Sigmoid colon (tissue), 7 donors: Measurements from ENCODE around the gene UNC79. TPM values are rescaled to one million over a fixed set of nuclear protein-coding genes. Genes with fewer than 3 reads are reported as not detected.
"Not testable (repeated sequence)": the region's sequence is repeated elsewhere in the genome, so short reads cannot be mapped to it uniquely, and the experiment has no call there.

ENCODE experiments used
- DNase-seq: peaks from one replicate; pipeline ENCODE4 v3.0.0-alpha.2; 2019
- H3K27ac ChIP-seq, 4 donors: fragments of 200-600 bp; sonication (generic); one replicate each; pipeline ENCODE4 v1.5.1; 2016 to 2019; ENCODE audit warnings: mild to moderate bottlenecking in 1 of 4
- H3K27me3 ChIP-seq, 3 donors: fragments of 200-600 bp; sonication (generic); one replicate each; pipeline ENCODE4 v1.5.1; 2019; ENCODE audit warnings: mild to moderate bottlenecking in 1 of 3
- H3K36me3 ChIP-seq, 4 donors: fragments of 200-600 bp; sonication (generic); one replicate each; pipeline ENCODE4 v1.5.1; 2016 to 2019
- H3K4me1 ChIP-seq, 4 donors: fragments of 200-600 bp; sonication (generic); one replicate each; pipeline ENCODE4 v1.5.1; 2017 to 2019
- H3K4me3 ChIP-seq, 4 donors: fragments of 200-600 bp; sonication (generic); one replicate each; pipeline ENCODE4 v1.5.1; 2017 to 2019; ENCODE audit warnings: mild to moderate bottlenecking in 2 of 4, moderate library complexity in 1 of 4
- H3K9me3 ChIP-seq, 4 donors: fragments of 200-600 bp in 3 of 4; sonication (generic) in 3 of 4; one replicate each; pipeline versions ENCODE4 v1.5.1 to v1.6.1; 2013 to 2019
- CTCF ChIP-seq, 4 experiments: fragments of 450-650 bp in 3 of 4; fragments of 200-600 bp in 1 of 4; IDR thresholded peaks; one replicate each; pipeline ENCODE4 v1.5.1; 2016 to 2019; ENCODE audit warnings: antibody characterized with exemption in 4 of 4, mild to moderate bottlenecking in 3 of 4, moderate library complexity in 2 of 4
- EP300 ChIP-seq, 4 donors: sonication (generic); formaldehyde crosslinking; IDR thresholded peaks; one replicate each; pipeline ENCODE4 v1.6.1; 2017; ENCODE audit warnings: antibody characterized with exemption in 4 of 4
- POLR2A ChIP-seq, 2 donors: fragments of 450-650 bp; IDR thresholded peaks; one replicate each; pipeline ENCODE4 v1.6.1; 2016; ENCODE audit warnings: antibody characterized with exemption in 2 of 2, mild to moderate bottlenecking in 2 of 2, moderate library complexity in 2 of 2
- POLR2AphosphoS5 ChIP-seq, 4 donors: sonication (generic); formaldehyde crosslinking; IDR thresholded peaks; one replicate each; pipeline ENCODE4 v1.6.1; 2017; ENCODE audit warnings: antibody characterized with exemption in 4 of 4
- WGBS, 2 donors: extraction: QIAGEN DNeasy Blood & Tissue Kit; methylation state at CpG; one replicate each; pipeline ENCODE4 v1.1.7; 2013; 5-methylcytosine and 5-hydroxymethylcytosine counted together
- intact Hi-C: fragments of 100-400 bp; cut with DNase I; formaldehyde crosslinking; loops from one replicate; pipeline ENCODE4 v1.15.1; 2023
- polyA plus RNA-seq, 3 donors: library from polyadenylated mRNA; stranded (reverse); fragments of 200-250 nt; gene quantifications; one replicate each; pipeline ENCODE4 v1.2.3, GENCODE V29; 2013
- total RNA-seq, 4 donors: library from RNA; depleted of rRNA; stranded (reverse); fragments of >200 nt; gene quantifications; one replicate each; pipeline ENCODE4 v1.1.0, GENCODE V29; 2016
- donor health status: healthy with polysubstance abuse.
- donor health status: Bipolar disorder and iron deficiency.
- donor health status: healthy.

Gene UNC79
- total and polyA plus RNA-seq, 7 donors, result 0.15 to 1.4 (median 0.81) TPM; not detected in 2

- H3K9me3 ChIP-seq, result no peaks in the 10 kb centered on the region
- DNase-seq, result no peak
- no peak overlapping the region for H3K27ac ChIP-seq
- no peak overlapping the region for H3K4me3 ChIP-seq
- H3K36me3 ChIP-seq, result no peaks in the 10 kb centered on the region
- no peak for TF ChIP-seq CTCF (IDR thresholded peaks at IDR 0.05)
- intact Hi-C loops, result no loop called here
- no peaks in the 10 kb centered on the region for H3K27me3 ChIP-seq
- no peaks in the 10 kb centered on the region for H3K4me1 ChIP-seq
Observed at GRCh38 chr14:93398491-93398890, 32.2 kb upstream of the UNC79 start.

- Histone ChIP-seq H3K4me3 (no peak overlapping the region), H3K27ac (no peak overlapping the region), H3K4me1 (no peaks in the 10 kb centered on the region), H3K36me3 (no peaks in the 10 kb centered on the region), H3K27me3 (no peaks in the 10 kb centered on the region), H3K9me3 (no peaks in the 10 kb centered on the region)
- TF ChIP-seq POLR2AphosphoS5 (IDR thresholded peaks at IDR 0.05), result no peak
- no peak for TF ChIP-seq EP300 (IDR thresholded peaks at IDR 0.05)
- no peak for TF ChIP-seq POLR2A (IDR thresholded peaks at IDR 0.05)
- TF ChIP-seq CTCF (IDR thresholded peaks at IDR 0.05), result no peak
- WGBS, 2 donors, result 44 to 60% methylated on average over 3 of the region's 3 CpGs
- no peak for DNase-seq
- intact Hi-C loops, result no loop called here
Observed at GRCh38 chr14:93402951-93403350, 27.8 kb upstream of the UNC79 start.

- H3K27me3 ChIP-seq, result no peaks in the 10 kb centered on the region
- DNase-seq, result no peak
- H3K4me3 ChIP-seq, result no peak overlapping the region
- intact Hi-C loops, result no loop called here
- no peaks in the 10 kb centered on the region for H3K4me1 ChIP-seq
- no peaks in the 10 kb centered on the region for H3K36me3 ChIP-seq
- 53 to 69% methylated on average over 2 of the region's 2 CpGs for WGBS, 2 donors
- no peak overlapping the region for H3K27ac ChIP-seq
- H3K9me3 ChIP-seq, result no peaks in the 10 kb centered on the region
- no peak for TF ChIP-seq CTCF (IDR thresholded peaks at IDR 0.05)
- no peak for TF ChIP-seq POLR2AphosphoS5 (IDR thresholded peaks at IDR 0.05)
- TF ChIP-seq POLR2A (IDR thresholded peaks at IDR 0.05), result no peak
- TF ChIP-seq EP300 (IDR thresholded peaks at IDR 0.05), result no peak
Observed at GRCh38 chr14:93410021-93410420, 20.7 kb upstream of the UNC79 start.

GRCh38 chr14:93410893-93411292 is 19.8 kb upstream of the UNC79 start:
- no peaks in the 10 kb centered on the region for H3K9me3 ChIP-seq
- intact Hi-C loops, result no loop called here
- no peaks in the 10 kb centered on the region for H3K36me3 ChIP-seq
- no peak overlapping the region for H3K4me3 ChIP-seq
- H3K4me1 ChIP-seq, result no peaks in the 10 kb centered on the region
- H3K27ac ChIP-seq, result no peak overlapping the region
- DNase-seq, result no peak
- TF ChIP-seq POLR2A (IDR thresholded peaks at IDR 0.05) (no peak), EP300 (IDR thresholded peaks at IDR 0.05) (no peak), POLR2AphosphoS5 (IDR thresholded peaks at IDR 0.05) (no peak), CTCF (IDR thresholded peaks at IDR 0.05) (no peak)
- H3K27me3 ChIP-seq, result no peaks in the 10 kb centered on the region
- 84 to 85% methylated on average over 3 of the region's 3 CpGs for WGBS, 2 donors

GRCh38 chr14:93425136-93425535 is 5.6 kb upstream of the UNC79 start:
- DNase-seq, H3K4me1 ChIP-seq, H3K9me3 ChIP-seq, intact Hi-C loops, H3K27ac ChIP-seq, H3K36me3 ChIP-seq, H3K4me3 ChIP-seq: not testable (repeated sequence)
- 95 to 98% methylated on average over 1 of the region's 1 CpG for WGBS, 2 donors
- peaks cover 2 to 12% (median 5%) of the 10 kb centered on the region in 3 donors for H3K27me3 ChIP-seq
